GM23338 (cell line): ENCODE data around the gene CPT2. TPM values are rescaled to one million over a fixed set of nuclear protein-coding genes. Genes with fewer than 3 reads are reported as not detected.

ENCODE experiments used
- ATAC-seq: fragments of 200-7000 bp; cut with Tn5 transposase; 3 replicates; pipeline ENCODE4 v1.9.1; 2020
- DNase-seq: peaks from one replicate; pipeline ENCODE4 v3.0.0-alpha.2; 2015; ENCODE audit warnings: low spot score
- H2AFZ ChIP-seq: fragments of 200-600 bp; sonication (generic); 2 replicates; pipeline ENCODE4 v1.8.0; 2016; ENCODE audit warnings: antibody characterized with exemption, mild to moderate bottlenecking, moderate library complexity
- H3F3A ChIP-seq: fragments of 200-600 bp; sonication (generic); replicated peaks from 2 replicates; pipeline ENCODE4 v1.8.0; 2017; ENCODE audit warnings: antibody characterized with exemption, mixed run types, low read depth
- H3K27ac ChIP-seq: fragments of 200-600 bp; sonication (generic); 2 replicates; pipeline ENCODE4 v1.6.1; 2016; ENCODE audit warnings: low read depth
- H3K27me3 ChIP-seq: fragments of 200-600 bp; sonication (generic); 2 replicates; pipeline ENCODE4 v1.8.0; 2016; ENCODE audit warnings: mild to moderate bottlenecking, mixed run types, moderate library complexity; ENCODE audit not compliant: insufficient read depth
- H3K36me3 ChIP-seq: fragments of 200-600 bp; sonication (generic); 2 replicates; pipeline ENCODE4 v1.8.0; 2016; ENCODE audit warnings: mild to moderate bottlenecking; ENCODE audit not compliant: insufficient read depth
- H3K4me1 ChIP-seq: fragments of 200-600 bp; sonication (generic); 2 replicates; pipeline ENCODE4 v1.8.0; 2016; ENCODE audit warnings: mild to moderate bottlenecking, moderate library complexity; ENCODE audit not compliant: insufficient read depth
- H3K4me2 ChIP-seq: fragments of 200-600 bp; sonication (generic); 2 replicates; pipeline ENCODE4 v1.7.1; 2017; ENCODE audit warnings: mixed run types
- H3K4me3 ChIP-seq: fragments of 200-600 bp; sonication (generic); 2 replicates; pipeline ENCODE4 v1.6.1; 2016; ENCODE audit warnings: mixed run types
- H3K79me2 ChIP-seq: fragments of 200-600 bp; sonication (generic); replicated peaks from 2 replicates; pipeline ENCODE4 v1.8.0; 2017; ENCODE audit warnings: mild to moderate bottlenecking; ENCODE audit not compliant: insufficient read depth
- H3K9me2 ChIP-seq: fragments of 200-600 bp; sonication (generic); 2 replicates; pipeline ENCODE4 v1.8.0; 2017; ENCODE audit not compliant: insufficient read depth
- H4K20me1 ChIP-seq: fragments of 200-600 bp; sonication (generic); replicated peaks from 2 replicates; pipeline ENCODE4 v1.8.0; 2017; ENCODE audit warnings: mild to moderate bottlenecking; ENCODE audit not compliant: insufficient read depth
- H3K27ac Mint-ChIP-seq: 2 replicates; pipeline ENCODE4 v1.8.0; 2020; ENCODE audit warnings: inconsistent platforms, mild to moderate bottlenecking, moderate library complexity, mixed read lengths
- H3K27me3 Mint-ChIP-seq: 3 replicates; pipeline ENCODE4 v1.8.0; 2022; ENCODE audit warnings: low read depth, mild to moderate bottlenecking, moderate library complexity, mixed read lengths, inconsistent platforms; ENCODE audit not compliant: insufficient read depth, poor library complexity
- H3K36me3 Mint-ChIP-seq: 3 replicates; pipeline ENCODE4 v1.8.0; 2021; ENCODE audit warnings: low read depth, mild to moderate bottlenecking, inconsistent platforms, moderate library complexity, mixed read lengths
- H3K4me1 Mint-ChIP-seq: 3 replicates; pipeline ENCODE4 v1.8.0; 2020; ENCODE audit warnings: mild to moderate bottlenecking, inconsistent platforms, mixed read lengths
- H3K4me3 Mint-ChIP-seq: 3 replicates; pipeline ENCODE4 v1.8.0; 2021; ENCODE audit warnings: moderate library complexity, mild to moderate bottlenecking, inconsistent platforms, mixed read lengths
- H3K9me3 Mint-ChIP-seq: 3 replicates; pipeline ENCODE4 v1.8.0; 2020; ENCODE audit warnings: moderate library complexity, mild to moderate bottlenecking, inconsistent platforms, mixed read lengths
- CREB1 ChIP-seq: fragments of 250-450 bp; sonication (Bioruptor Pico); IDR thresholded peaks from 2 replicates; pipeline ENCODE4 v1.5.0; 2020; ENCODE audit warnings: low read depth, mild to moderate bottlenecking, moderate library complexity
- EZH2 ChIP-seq: fragments of 200-600 bp; sonication (generic); IDR thresholded peaks from one replicate; pipeline ENCODE4 v1.8.0; 2017; ENCODE audit warnings: antibody characterized with exemption, mild to moderate bottlenecking, low read depth; ENCODE audit not compliant: unreplicated experiment
- JUNB ChIP-seq: IDR thresholded peaks from one replicate; pipeline ENCODE4 v1.6.1; 2016; ENCODE audit warnings: antibody characterized with exemption; ENCODE audit not compliant: unreplicated experiment
- POLR2AphosphoS5 ChIP-seq: IDR thresholded peaks from 2 replicates; pipeline ENCODE4 v1.6.1; 2016; ENCODE audit warnings: antibody characterized with exemption, low read depth
- STAT1 ChIP-seq: IDR thresholded peaks from one replicate; pipeline ENCODE4 v1.6.1; 2016; ENCODE audit warnings: antibody characterized with exemption; ENCODE audit not compliant: unreplicated experiment
- ZNF114 ChIP-seq: fragments of 250-450 bp; sonication (Bioruptor Pico); IDR thresholded peaks from 2 replicates; pipeline ENCODE4 v1.5.0; 2020; ENCODE audit warnings: mild to moderate bottlenecking, moderate library complexity
- polyA plus RNA-seq: library from polyadenylated mRNA; unstranded; fragments of >200 nt; fragmentation: Nextera tagmentation; extraction: Ambion mirVana; gene quantifications from 2 replicates; pipeline ENCODE4 v1.2.1, GENCODE V29; 2016
- total RNA-seq: library from RNA; depleted of rRNA; stranded (reverse); fragments of >200 nt; shearing (Covaris generic); gene quantifications from 2 replicates; pipeline ENCODE4 v1.2.3, GENCODE V29; 2014
- TF ChIP-seq, protein P1 (sequence below), 2 experiments: fragments of 200-600 bp in 1 of 2; sonication (generic) in 1 of 2; conservative IDR thresholded peaks; 2 replicates each; pipeline versions ENCODE4 v1.5.1 to v1.6.1; 2016 to 2017; ENCODE audit warnings: antibody characterized with exemption in 2 of 2, low read depth in 2 of 2, mild to moderate bottlenecking in 2 of 2, moderate library complexity in 1 of 2
- TF ChIP-seq, protein P2 (sequence below): fragments of 250-450 bp; sonication (Bioruptor Pico); IDR thresholded peaks from 2 replicates; pipeline ENCODE4 v1.5.0; 2020; ENCODE audit warnings: mild to moderate bottlenecking, moderate library complexity
- TF ChIP-seq, protein P3 (sequence below): IDR thresholded peaks from one replicate; pipeline ENCODE4 v1.6.1; 2018; ENCODE audit warnings: antibody characterized with exemption; ENCODE audit not compliant: unreplicated experiment

The CPT2 gene
- total and polyA plus RNA-seq, 2 experiments from 2014 or later, result 11.2 to 30.6 TPM

DNA sequence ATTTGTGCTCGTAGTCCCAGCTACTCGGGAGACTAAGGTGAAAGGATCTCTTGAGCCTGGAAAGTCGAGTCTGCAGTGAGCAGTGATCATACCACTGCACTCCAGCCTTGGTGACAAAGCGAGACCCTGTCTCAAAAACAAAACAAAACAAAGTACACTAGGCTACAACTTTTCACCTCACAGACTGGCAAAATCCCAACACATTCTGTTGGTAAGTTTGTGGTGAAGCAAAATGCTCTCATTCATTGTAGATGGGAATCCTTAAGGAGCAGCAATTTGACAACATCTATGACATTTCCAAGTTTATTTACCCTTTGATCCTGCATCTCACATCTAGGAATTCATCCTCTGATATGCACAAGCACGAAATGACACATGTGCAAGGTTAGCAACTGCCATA lies 34.0 kb upstream of the CPT2 start:
- Mint-ChIP-seq H3K27ac (peak overlapping the region; percentile 12; the same call in 1 of the 2 replicates), H3K36me3 (no peaks in the 10 kb centered on the region)
- H3K4me3 ChIP-seq, result no peak overlapping the region

DNA sequence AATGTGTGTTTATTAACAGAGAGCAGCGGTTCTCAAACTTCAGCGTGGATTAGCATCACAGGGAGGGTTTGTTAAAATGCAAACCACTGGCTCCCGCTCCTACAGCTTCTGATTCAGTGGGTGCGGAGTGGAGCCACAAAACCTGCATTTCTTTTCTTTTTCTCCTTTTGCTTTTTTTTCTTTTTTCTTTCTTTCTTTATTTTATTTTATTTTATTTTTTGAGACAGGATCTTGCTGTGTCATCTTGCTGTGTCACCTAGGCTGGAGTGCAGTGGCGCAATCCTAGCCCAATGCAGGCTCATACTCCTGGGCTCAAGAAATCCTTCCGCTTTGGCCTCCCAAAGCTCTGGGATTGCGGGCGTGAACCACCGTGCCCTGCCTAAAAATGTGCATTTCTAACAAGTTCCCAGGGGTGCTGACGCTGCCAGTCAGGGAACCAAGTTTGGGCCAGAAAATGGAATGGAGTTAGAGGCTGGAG lies 33.3 kb upstream of the CPT2 start:
- Mint-ChIP-seq H3K9me3 (no peaks in the 10 kb centered on the region), H3K4me3 (no peak overlapping the region), H3K27ac (peak overlapping the region; percentile 88; the same call in 1 of the 2 replicates), H3K27me3 (peaks cover 3% of the 10 kb centered on the region), H3K4me1 (peaks cover 26% of the 10 kb centered on the region), H3K36me3 (no peaks in the 10 kb centered on the region)
- H3K79me2 ChIP-seq, result no peaks in the 10 kb centered on the region
- H3F3A ChIP-seq, result 0 out of 2 replicates have a peak, but pooled peaks cover 3% of the 10 kb centered on the region
- no peak overlapping the region for H3K27ac ChIP-seq
- peak overlapping the region; percentile 34 for H3K4me3 ChIP-seq
- H3K4me2 ChIP-seq, result peak overlapping the region; percentile 71
- no peaks in the 10 kb centered on the region for H4K20me1 ChIP-seq
- no peaks in the 10 kb centered on the region for H3K27me3 ChIP-seq
- peak; percentile 81 for ATAC-seq
- no peaks in the 10 kb centered on the region for H3K9me2 ChIP-seq
- H2AFZ ChIP-seq, result peak overlapping the region; percentile 80; the same call in 1 of the 2 replicates
- peaks cover 28% of the 10 kb centered on the region for H3K4me1 ChIP-seq
- no peaks in the 10 kb centered on the region for H3K36me3 ChIP-seq
- DNase-seq, result peak; percentile 53
- TF ChIP-seq CREB1 (CRISPR knock-in tag) (no peak), ZNF114 (CRISPR knock-in tag) (no peak), EZH2 (no peak), JUNB (no peak)
- TF ChIP-seq, protein P1, sequence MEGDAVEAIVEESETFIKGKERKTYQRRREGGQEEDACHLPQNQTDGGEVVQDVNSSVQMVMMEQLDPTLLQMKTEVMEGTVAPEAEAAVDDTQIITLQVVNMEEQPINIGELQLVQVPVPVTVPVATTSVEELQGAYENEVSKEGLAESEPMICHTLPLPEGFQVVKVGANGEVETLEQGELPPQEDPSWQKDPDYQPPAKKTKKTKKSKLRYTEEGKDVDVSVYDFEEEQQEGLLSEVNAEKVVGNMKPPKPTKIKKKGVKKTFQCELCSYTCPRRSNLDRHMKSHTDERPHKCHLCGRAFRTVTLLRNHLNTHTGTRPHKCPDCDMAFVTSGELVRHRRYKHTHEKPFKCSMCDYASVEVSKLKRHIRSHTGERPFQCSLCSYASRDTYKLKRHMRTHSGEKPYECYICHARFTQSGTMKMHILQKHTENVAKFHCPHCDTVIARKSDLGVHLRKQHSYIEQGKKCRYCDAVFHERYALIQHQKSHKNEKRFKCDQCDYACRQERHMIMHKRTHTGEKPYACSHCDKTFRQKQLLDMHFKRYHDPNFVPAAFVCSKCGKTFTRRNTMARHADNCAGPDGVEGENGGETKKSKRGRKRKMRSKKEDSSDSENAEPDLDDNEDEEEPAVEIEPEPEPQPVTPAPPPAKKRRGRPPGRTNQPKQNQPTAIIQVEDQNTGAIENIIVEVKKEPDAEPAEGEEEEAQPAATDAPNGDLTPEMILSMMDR (conservative IDR thresholded peaks at IDR 0.05; ENCODE audit: low read depth in 2 of 2), result no peak
- TF ChIP-seq, protein P2, sequence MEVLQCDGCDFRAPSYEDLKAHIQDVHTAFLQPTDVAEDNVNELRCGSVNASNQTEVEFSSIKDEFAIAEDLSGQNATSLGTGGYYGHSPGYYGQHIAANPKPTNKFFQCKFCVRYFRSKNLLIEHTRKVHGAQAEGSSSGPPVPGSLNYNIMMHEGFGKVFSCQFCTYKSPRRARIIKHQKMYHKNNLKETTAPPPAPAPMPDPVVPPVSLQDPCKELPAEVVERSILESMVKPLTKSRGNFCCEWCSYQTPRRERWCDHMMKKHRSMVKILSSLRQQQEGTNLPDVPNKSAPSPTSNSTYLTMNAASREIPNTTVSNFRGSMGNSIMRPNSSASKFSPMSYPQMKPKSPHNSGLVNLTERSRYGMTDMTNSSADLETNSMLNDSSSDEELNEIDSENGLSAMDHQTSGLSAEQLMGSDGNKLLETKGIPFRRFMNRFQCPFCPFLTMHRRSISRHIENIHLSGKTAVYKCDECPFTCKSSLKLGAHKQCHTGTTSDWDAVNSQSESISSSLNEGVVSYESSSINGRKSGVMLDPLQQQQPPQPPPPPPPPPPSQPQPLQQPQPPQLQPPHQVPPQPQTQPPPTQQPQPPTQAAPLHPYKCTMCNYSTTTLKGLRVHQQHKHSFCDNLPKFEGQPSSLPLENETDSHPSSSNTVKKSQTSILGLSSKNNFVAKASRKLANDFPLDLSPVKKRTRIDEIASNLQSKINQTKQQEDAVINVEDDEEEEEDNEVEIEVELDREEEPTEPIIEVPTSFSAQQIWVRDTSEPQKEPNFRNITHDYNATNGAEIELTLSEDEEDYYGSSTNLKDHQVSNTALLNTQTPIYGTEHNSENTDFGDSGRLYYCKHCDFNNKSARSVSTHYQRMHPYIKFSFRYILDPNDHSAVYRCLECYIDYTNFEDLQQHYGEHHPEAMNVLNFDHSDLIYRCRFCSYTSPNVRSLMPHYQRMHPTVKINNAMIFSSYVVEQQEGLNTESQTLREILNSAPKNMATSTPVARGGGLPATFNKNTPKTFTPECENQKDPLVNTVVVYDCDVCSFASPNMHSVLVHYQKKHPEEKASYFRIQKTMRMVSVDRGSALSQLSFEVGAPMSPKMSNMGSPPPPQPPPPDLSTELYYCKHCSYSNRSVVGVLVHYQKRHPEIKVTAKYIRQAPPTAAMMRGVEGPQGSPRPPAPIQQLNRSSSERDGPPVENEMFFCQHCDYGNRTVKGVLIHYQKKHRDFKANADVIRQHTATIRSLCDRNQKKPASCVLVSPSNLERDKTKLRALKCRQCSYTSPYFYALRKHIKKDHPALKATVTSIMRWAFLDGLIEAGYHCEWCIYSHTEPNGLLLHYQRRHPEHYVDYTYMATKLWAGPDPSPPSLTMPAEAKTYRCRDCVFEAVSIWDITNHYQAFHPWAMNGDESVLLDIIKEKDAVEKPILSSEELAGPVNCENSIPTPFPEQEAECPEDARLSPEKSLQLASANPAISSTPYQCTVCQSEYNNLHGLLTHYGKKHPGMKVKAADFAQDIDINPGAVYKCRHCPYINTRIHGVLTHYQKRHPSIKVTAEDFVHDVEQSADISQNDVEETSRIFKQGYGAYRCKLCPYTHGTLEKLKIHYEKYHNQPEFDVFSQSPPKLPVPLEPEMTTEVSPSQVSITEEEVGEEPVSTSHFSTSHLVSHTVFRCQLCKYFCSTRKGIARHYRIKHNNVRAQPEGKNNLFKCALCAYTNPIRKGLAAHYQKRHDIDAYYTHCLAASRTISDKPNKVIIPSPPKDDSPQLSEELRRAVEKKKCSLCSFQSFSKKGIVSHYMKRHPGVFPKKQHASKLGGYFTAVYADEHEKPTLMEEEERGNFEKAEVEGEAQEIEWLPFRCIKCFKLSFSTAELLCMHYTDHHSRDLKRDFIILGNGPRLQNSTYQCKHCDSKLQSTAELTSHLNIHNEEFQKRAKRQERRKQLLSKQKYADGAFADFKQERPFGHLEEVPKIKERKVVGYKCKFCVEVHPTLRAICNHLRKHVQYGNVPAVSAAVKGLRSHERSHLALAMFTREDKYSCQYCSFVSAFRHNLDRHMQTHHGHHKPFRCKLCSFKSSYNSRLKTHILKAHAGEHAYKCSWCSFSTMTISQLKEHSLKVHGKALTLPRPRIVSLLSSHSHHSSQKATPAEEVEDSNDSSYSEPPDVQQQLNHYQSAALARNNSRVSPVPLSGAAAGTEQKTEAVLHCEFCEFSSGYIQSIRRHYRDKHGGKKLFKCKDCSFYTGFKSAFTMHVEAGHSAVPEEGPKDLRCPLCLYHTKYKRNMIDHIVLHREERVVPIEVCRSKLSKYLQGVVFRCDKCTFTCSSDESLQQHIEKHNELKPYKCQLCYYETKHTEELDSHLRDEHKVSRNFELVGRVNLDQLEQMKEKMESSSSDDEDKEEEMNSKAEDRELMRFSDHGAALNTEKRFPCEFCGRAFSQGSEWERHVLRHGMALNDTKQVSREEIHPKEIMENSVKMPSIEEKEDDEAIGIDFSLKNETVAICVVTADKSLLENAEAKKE (CRISPR knock-in tag), result no peak

More for the DNA sequence above, 34.0 kb upstream of the CPT2 start:
- TF ChIP-seq EZH2 (no peak), STAT1 (no peak), POLR2AphosphoS5 (no peak), ZNF114 (CRISPR knock-in tag) (no peak)
- TF ChIP-seq, protein P3, sequence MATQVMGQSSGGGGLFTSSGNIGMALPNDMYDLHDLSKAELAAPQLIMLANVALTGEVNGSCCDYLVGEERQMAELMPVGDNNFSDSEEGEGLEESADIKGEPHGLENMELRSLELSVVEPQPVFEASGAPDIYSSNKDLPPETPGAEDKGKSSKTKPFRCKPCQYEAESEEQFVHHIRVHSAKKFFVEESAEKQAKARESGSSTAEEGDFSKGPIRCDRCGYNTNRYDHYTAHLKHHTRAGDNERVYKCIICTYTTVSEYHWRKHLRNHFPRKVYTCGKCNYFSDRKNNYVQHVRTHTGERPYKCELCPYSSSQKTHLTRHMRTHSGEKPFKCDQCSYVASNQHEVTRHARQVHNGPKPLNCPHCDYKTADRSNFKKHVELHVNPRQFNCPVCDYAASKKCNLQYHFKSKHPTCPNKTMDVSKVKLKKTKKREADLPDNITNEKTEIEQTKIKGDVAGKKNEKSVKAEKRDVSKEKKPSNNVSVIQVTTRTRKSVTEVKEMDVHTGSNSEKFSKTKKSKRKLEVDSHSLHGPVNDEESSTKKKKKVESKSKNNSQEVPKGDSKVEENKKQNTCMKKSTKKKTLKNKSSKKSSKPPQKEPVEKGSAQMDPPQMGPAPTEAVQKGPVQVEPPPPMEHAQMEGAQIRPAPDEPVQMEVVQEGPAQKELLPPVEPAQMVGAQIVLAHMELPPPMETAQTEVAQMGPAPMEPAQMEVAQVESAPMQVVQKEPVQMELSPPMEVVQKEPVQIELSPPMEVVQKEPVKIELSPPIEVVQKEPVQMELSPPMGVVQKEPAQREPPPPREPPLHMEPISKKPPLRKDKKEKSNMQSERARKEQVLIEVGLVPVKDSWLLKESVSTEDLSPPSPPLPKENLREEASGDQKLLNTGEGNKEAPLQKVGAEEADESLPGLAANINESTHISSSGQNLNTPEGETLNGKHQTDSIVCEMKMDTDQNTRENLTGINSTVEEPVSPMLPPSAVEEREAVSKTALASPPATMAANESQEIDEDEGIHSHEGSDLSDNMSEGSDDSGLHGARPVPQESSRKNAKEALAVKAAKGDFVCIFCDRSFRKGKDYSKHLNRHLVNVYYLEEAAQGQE, result no peak
- Mint-ChIP-seq H3K4me3 (no peak overlapping the region), H3K9me3 (no peaks in the 10 kb centered on the region), H3K27me3 (peaks cover 3% of the 10 kb centered on the region), H3K4me1 (peaks cover 26% of the 10 kb centered on the region)
- H3K27ac ChIP-seq, result no peak overlapping the region
- DNase-seq (no peak), ATAC-seq (no peak)
- H2AFZ ChIP-seq, result peak overlapping the region; percentile 80; the same call in 1 of the 2 replicates
- H3K4me1 ChIP-seq, result peaks cover 28% of the 10 kb centered on the region
- H3K4me2 ChIP-seq, result peak overlapping the region; percentile 71
- no peaks in the 10 kb centered on the region for H3K9me2 ChIP-seq
- 0 out of 2 replicates have a peak, but pooled peaks cover 3% of the 10 kb centered on the region for H3F3A ChIP-seq
- H3K27me3 ChIP-seq, result no peaks in the 10 kb centered on the region
- H4K20me1 ChIP-seq, result no peaks in the 10 kb centered on the region
- no peaks in the 10 kb centered on the region for H3K79me2 ChIP-seq
- no peaks in the 10 kb centered on the region for H3K36me3 ChIP-seq
